ENCODE measurements around the gene CD274. TPM values are rescaled to one million over a fixed set of nuclear protein-coding genes. Genes with fewer than 3 reads are reported as not detected.

CD274 gene
- total and polyA plus RNA-seq, 5 donors: 4.9 to 12.0 (median 10.8) TPM

GRCh38 chr9:5499157-5499556, 48.8 kb downstream of the CD274 start:
- intact Hi-C loops (cut with DNase I): no loop called here
- Histone ChIP-seq H3K27ac (ENCODE audit: low read length) (no peak overlapping the region), H3K4me3 (ENCODE audit: low read length) (no peak overlapping the region), H3K4me1 (ENCODE audit: control insufficient read depth, insufficient read depth, low read length) (peaks cover 19% of the 10 kb centered on the region), H3K27me3 (ENCODE audit: control insufficient read depth, insufficient read depth) (no peaks in the 10 kb centered on the region), H3K9me3 (ENCODE audit: control insufficient read depth, low read length) (no peaks in the 10 kb centered on the region)
- WGBS: 99% methylated on average over 1 of the region's 1 CpG
- ATAC-seq: no peak
- DNase-seq: no peak

DNA sequence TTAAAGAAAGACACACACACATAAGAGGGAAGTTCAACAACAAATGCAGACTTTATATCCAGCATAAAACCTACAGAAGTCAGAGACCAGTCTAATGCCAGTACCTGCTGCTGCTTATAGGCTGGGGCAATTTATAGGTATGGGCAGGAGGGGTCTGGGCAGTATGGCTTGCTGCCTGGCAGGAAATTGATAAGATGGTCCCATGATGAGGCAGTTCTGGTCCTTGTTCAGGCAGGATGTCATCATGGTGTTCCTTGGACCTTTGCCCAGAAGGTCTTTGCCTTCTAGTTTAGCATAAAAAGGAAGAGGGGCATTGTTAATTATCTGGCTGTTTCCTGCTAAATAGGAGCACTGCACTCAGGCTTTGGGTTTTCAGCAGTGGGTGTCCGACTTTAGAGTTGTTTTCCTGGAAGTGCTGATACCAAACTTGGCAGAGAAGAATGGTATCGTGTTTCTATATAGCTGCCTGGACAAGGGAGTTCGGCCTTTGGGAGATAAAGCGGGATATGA, 49.6 kb downstream of the CD274 start:
- H3K9me3 ChIP-seq (ENCODE audit: control insufficient read depth, low read length): no peaks in the 10 kb centered on the region
- H3K27ac ChIP-seq (ENCODE audit: low read length): peak overlapping the region; percentile 97
- ATAC-seq: peak; percentile 67 to 90
- no peaks in the 10 kb centered on the region for H3K27me3 ChIP-seq (ENCODE audit: control insufficient read depth, insufficient read depth)
- DNase-seq: peak in 2 of 3 donors; percentile 43 to 53
- 16% methylated on average over 4 of the region's 4 CpGs for WGBS
- intact Hi-C loops (cut with DNase I): loop anchor here in 2 of 4 donors (5.0 to 10.0 kb wide), 3 partner anchors 45 to 85 kb away; partner anchors contain the start of gene CD274 (in 2 of the 2)
- H3K4me3 ChIP-seq (ENCODE audit: low read length): no peak overlapping the region
- H3K4me1 ChIP-seq (ENCODE audit: control insufficient read depth, insufficient read depth, low read length): peaks cover 19% of the 10 kb centered on the region

GRCh38 chr9:5500441-5501235, 50.3 kb downstream of the CD274 start:
- DNase-seq: peak; percentile 76 to 90 (median 85)
- peak; percentile 90 to 92 for ATAC-seq
- Histone ChIP-seq H3K4me3 (ENCODE audit: low read length) (no peak overlapping the region), H3K27ac (ENCODE audit: low read length) (peak overlapping the region; percentile 97), H3K27me3 (ENCODE audit: control insufficient read depth, insufficient read depth) (no peaks in the 10 kb centered on the region), H3K9me3 (ENCODE audit: control insufficient read depth, low read length) (no peaks in the 10 kb centered on the region), H3K4me1 (ENCODE audit: control insufficient read depth, insufficient read depth, low read length) (peaks cover 19% of the 10 kb centered on the region)
- intact Hi-C loops (cut with DNase I): loop anchor here in 2 of 4 donors (5.0 to 10.0 kb wide), 3 partner anchors 46 to 84 kb away; partner anchors contain the start of gene CD274 (in 2 of the 2)
- 18% methylated on average over 18 of the region's 18 CpGs for WGBS

DNA sequence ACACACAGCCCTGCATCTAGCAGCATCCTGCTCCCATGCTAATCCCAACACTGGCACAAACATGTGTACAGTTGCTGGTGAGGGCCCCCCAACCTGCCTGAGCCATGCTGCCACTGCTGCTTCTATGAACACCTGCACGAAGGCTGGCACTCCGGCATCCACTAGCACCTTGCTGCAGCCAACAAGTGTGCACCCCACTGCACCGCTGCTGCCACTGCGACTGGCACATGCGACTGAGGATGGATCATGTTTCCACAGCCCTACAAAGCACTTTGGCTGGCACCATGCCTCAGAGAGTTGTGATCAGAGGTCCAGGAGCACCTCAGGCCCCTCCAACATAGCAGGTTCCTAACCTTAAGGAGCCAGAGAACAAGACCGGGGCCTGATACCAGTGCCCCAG, 52.2 kb downstream of the CD274 start:
- Histone ChIP-seq H3K27ac (ENCODE audit: low read length) (no peak overlapping the region), H3K9me3 (ENCODE audit: control insufficient read depth, low read length) (no peaks in the 10 kb centered on the region), H3K4me1 (ENCODE audit: control insufficient read depth, insufficient read depth, low read length) (peaks cover 19% of the 10 kb centered on the region), H3K4me3 (ENCODE audit: low read length) (no peak overlapping the region), H3K27me3 (ENCODE audit: control insufficient read depth, insufficient read depth) (no peaks in the 10 kb centered on the region)
- peak in 1 of 2 donors; percentile 3 for ATAC-seq
- DNase-seq: peak in 2 of 3 donors; percentile 66 to 69
- WGBS: 79% methylated on average over 6 of the region's 6 CpGs
- intact Hi-C loops (cut with DNase I): loop anchor here in 2 of 4 donors (5.0 to 10.0 kb wide), 3 partner anchors 48 to 82 kb away; partner anchors contain the start of gene CD274 (in 2 of the 2)

GRCh38 chr9:5509573-5509972, 59.2 kb downstream of the CD274 start:
- peaks cover 7% of the 10 kb centered on the region for H3K4me1 ChIP-seq (ENCODE audit: control insufficient read depth, insufficient read depth, low read length)
- H3K9me3 ChIP-seq (ENCODE audit: control insufficient read depth, low read length): no peaks in the 10 kb centered on the region
- no peak overlapping the region for H3K4me3 ChIP-seq (ENCODE audit: low read length)
- WGBS: 42% methylated on average over 2 of the region's 2 CpGs
- ATAC-seq: peak; percentile 73 to 85
- H3K27me3 ChIP-seq (ENCODE audit: control insufficient read depth, insufficient read depth): no peaks in the 10 kb centered on the region
- intact Hi-C loops (cut with DNase I): loop anchor here in 2 of 4 donors (10.0 kb wide), 2 partner anchors 55 to 75 kb away; partner anchors contain the start of gene CD274 (in 1 of the 2)
- peak overlapping the region; percentile 9 for H3K27ac ChIP-seq (ENCODE audit: low read length)
- no peak for DNase-seq

- WGBS: 24% methylated on average over 4 of the region's 4 CpGs
- Histone ChIP-seq H3K27me3 (ENCODE audit: control insufficient read depth, insufficient read depth) (no peaks in the 10 kb centered on the region), H3K9me3 (ENCODE audit: control insufficient read depth, low read length) (no peaks in the 10 kb centered on the region), H3K27ac (ENCODE audit: low read length) (peak within 1 kb of the TSS; percentile 59), H3K4me1 (ENCODE audit: control insufficient read depth, insufficient read depth, low read length) (peaks cover 7% of the 10 kb centered on the region), H3K4me3 (ENCODE audit: low read length) (peak within 1 kb of the TSS; percentile 33)
- DNase-seq (peak in 1 of 3 donors; percentile 72), ATAC-seq (peak; percentile 68 to 77)
- intact Hi-C loops (cut with DNase I): no loop called here
These were observed 60.1 kb downstream of the CD274 start, which contains the start of gene PDCD1LG2 for GRCh38 chr9:5510360-5510931. TSS of gene PDCD1LG2 (plus strand) at chr9:5510531. CDS start at chr9:5522547, 12,016 bp downstream.

- Histone ChIP-seq H3K9me3 (ENCODE audit: control insufficient read depth, low read length) (no peaks in the 10 kb centered on the region), H3K4me3 (ENCODE audit: low read length) (peak overlapping the region; percentile 33), H3K4me1 (ENCODE audit: control insufficient read depth, insufficient read depth, low read length) (peaks cover 7% of the 10 kb centered on the region), H3K27me3 (ENCODE audit: control insufficient read depth, insufficient read depth) (no peaks in the 10 kb centered on the region), H3K27ac (ENCODE audit: low read length) (no peak overlapping the region)
- WGBS: 66% methylated on average over 3 of the region's 3 CpGs
- intact Hi-C loops (cut with DNase I): no loop called here
- ATAC-seq (no peak), DNase-seq (no peak)
These were observed 60.6 kb downstream of the CD274 start for GRCh38 chr9:5510989-5511388.

DNA sequence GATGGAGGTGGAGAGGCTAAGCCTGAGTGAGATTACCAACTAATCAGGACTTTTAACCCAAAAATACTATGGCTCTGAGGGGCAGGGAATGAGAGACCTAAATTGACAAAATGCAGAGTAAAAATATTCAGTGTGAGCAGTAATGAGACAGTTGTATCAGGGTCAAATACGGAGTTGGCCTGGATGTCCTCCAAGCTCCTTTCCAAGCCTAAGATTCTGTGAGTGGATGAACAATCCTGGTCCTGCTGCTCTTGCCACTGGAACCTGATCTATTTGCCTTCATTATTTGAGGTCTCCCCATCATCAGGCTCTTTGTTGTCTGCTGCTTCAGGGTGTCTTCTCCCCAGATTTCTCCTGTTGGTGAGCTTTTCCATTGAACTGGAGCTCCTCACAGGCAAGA, 61.1 kb downstream of the CD274 start:
- DNase-seq (no peak), ATAC-seq (no peak)
- intact Hi-C loops (cut with DNase I): no loop called here
- Histone ChIP-seq H3K9me3 (ENCODE audit: control insufficient read depth, low read length) (no peaks in the 10 kb centered on the region), H3K27ac (ENCODE audit: low read length) (no peak overlapping the region), H3K4me3 (ENCODE audit: low read length) (peak overlapping the region; percentile 33), H3K27me3 (ENCODE audit: control insufficient read depth, insufficient read depth) (no peaks in the 10 kb centered on the region), H3K4me1 (ENCODE audit: control insufficient read depth, insufficient read depth, low read length) (peaks cover 7% of the 10 kb centered on the region)
- 47% methylated on average over 1 of the region's 1 CpG for WGBS

GRCh38 chr9:5511935-5512580, 61.7 kb downstream of the CD274 start:
- Histone ChIP-seq H3K4me3 (ENCODE audit: low read length) (no peak overlapping the region), H3K4me1 (ENCODE audit: control insufficient read depth, insufficient read depth, low read length) (peaks cover 7% of the 10 kb centered on the region), H3K27ac (ENCODE audit: low read length) (no peak overlapping the region), H3K9me3 (ENCODE audit: control insufficient read depth, low read length) (no peaks in the 10 kb centered on the region), H3K27me3 (ENCODE audit: control insufficient read depth, insufficient read depth) (no peaks in the 10 kb centered on the region)
- ATAC-seq: no peak
- intact Hi-C loops (cut with DNase I): no loop called here
- no peak for DNase-seq
- WGBS: 77% methylated on average over 6 of the region's 6 CpGs

GRCh38 chr9:5512658-5513452, 62.5 kb downstream of the CD274 start:
- DNase-seq (no peak), ATAC-seq (peak; percentile 52 to 53)
- Histone ChIP-seq H3K27ac (ENCODE audit: low read length) (no peak overlapping the region), H3K4me1 (ENCODE audit: control insufficient read depth, insufficient read depth, low read length) (peaks cover 7% of the 10 kb centered on the region), H3K27me3 (ENCODE audit: control insufficient read depth, insufficient read depth) (no peaks in the 10 kb centered on the region), H3K9me3 (ENCODE audit: control insufficient read depth, low read length) (no peaks in the 10 kb centered on the region), H3K4me3 (ENCODE audit: low read length) (no peak overlapping the region)
- 68% methylated on average over 2 of the region's 2 CpGs for WGBS
- intact Hi-C loops (cut with DNase I): no loop called here

Data from right cardiac atrium (tissue), 5 donors.